IMR-90 (cell line): ENCODE results near the gene LUC7L2. TPM values are rescaled to one million over a fixed set of nuclear protein-coding genes. Genes with fewer than 3 reads are reported as not detected.

Source experiments
- ATAC-seq: fragments of 200-7000 bp; cut with Tn5 transposase; 2 replicates; pipeline ENCODE4 v1.9.1; 2020; ENCODE audit warnings: low read depth, mild to moderate bottlenecking, moderate library complexity
- BruUV-seq: library from RNA; stranded (reverse); fragments of 400-500 nt; replicated peaks from 2 replicates; lab custom pipeline; 2021; lab: Mats Ljungman, UMichigan
- CTCF ChIA-PET: fragments of 300-600 bp; formaldehyde crosslinking; extraction: SDS; loops from one replicate; lab custom pipeline; 2021; ENCODE audit warnings: antibody characterized with exemption; lab: Yijun Ruan, JAX
- POLR2A ChIA-PET: fragments of 300-600 bp; sonication (Branson Sonifier 250); formaldehyde crosslinking; loops from one replicate; lab custom pipeline; 2022; ENCODE audit warnings: antibody characterized with exemption; ENCODE audit not compliant: unreplicated experiment; lab: Charles Lee
- DNase-seq: peaks from one replicate; pipeline ENCODE4 v3.0.0; 2013
- H2AFZ ChIP-seq: replicated peaks from 2 replicates; pipeline ENCODE3; 2013; ENCODE audit warnings: low read length, mild to moderate bottlenecking; ENCODE audit not compliant: poor library complexity
- H2AK5ac ChIP-seq: 2 replicates; pipeline ENCODE4 v1.6.1; 2013; ENCODE audit warnings: low read depth, low read length, inconsistent platforms
- H2AK9ac ChIP-seq: replicated peaks from 2 replicates; pipeline ENCODE3; 2013; ENCODE audit warnings: mild to moderate bottlenecking, low read depth, low read length, moderate library complexity; ENCODE audit not compliant: poor library complexity
- H2BK120ac ChIP-seq: 2 replicates; pipeline ENCODE4 v1.6.1; 2013; ENCODE audit warnings: low read depth, low read length, inconsistent platforms
- H2BK15ac ChIP-seq: 3 replicates; pipeline ENCODE4 v1.6.1; 2013; ENCODE audit warnings: low read depth, low read length, inconsistent platforms
- H2BK20ac ChIP-seq: 2 replicates; pipeline ENCODE4 v1.6.1; 2013; ENCODE audit warnings: low read depth, mild to moderate bottlenecking, inconsistent platforms, low read length, moderate library complexity
- H2BK5ac ChIP-seq: 2 replicates; pipeline ENCODE4 v1.6.1; 2013; ENCODE audit warnings: mild to moderate bottlenecking, low read depth, low read length, inconsistent platforms; ENCODE audit not compliant: poor library complexity, severe bottlenecking
- H3K14ac ChIP-seq: replicated peaks from 2 replicates; pipeline ENCODE4 v1.6.1; 2013; ENCODE audit warnings: low read depth, low read length, inconsistent platforms
- H3K18ac ChIP-seq: 2 replicates; pipeline ENCODE4 v1.6.1; 2013; ENCODE audit warnings: low read depth, low read length, control low read depth
- H3K23ac ChIP-seq: 2 replicates; pipeline ENCODE4 v1.6.1; 2013; ENCODE audit warnings: low read depth, low read length, inconsistent platforms
- H3K27ac ChIP-seq: 2 replicates; pipeline ENCODE4 v1.5.1; 2013; ENCODE audit warnings: mild to moderate bottlenecking, control low read depth, low read length; ENCODE audit not compliant: insufficient read depth
- H3K27me3 ChIP-seq: 2 replicates; pipeline ENCODE4 v1.6.1; 2013; ENCODE audit warnings: low read length; ENCODE audit not compliant: control insufficient read depth, insufficient read depth
- H3K36me3 ChIP-seq: 2 replicates; pipeline ENCODE4 v1.6.1; 2013; ENCODE audit warnings: low read length, mixed read lengths; ENCODE audit not compliant: control insufficient read depth, insufficient read depth
- H3K4ac ChIP-seq: 2 replicates; pipeline ENCODE4 v1.6.1; 2013; ENCODE audit warnings: low read depth, low read length, inconsistent platforms
- H3K4me1 ChIP-seq: 2 replicates; pipeline ENCODE4 v1.6.1; 2013; ENCODE audit warnings: low read length, mixed read lengths; ENCODE audit not compliant: control insufficient read depth, insufficient read depth
- H3K4me2 ChIP-seq: 2 replicates; pipeline ENCODE4 v1.6.1; 2013; ENCODE audit warnings: low read depth, mild to moderate bottlenecking, control low read depth, low read length, moderate library complexity
- H3K4me3 ChIP-seq: 2 replicates; pipeline ENCODE4 v1.5.1; 2013; ENCODE audit warnings: low read depth, mild to moderate bottlenecking, control low read depth, low read length, moderate library complexity; ENCODE audit not compliant: insufficient read depth
- H3K56ac ChIP-seq: 2 replicates; pipeline ENCODE4 v1.6.1; 2013; ENCODE audit warnings: low read length, inconsistent platforms; ENCODE audit not compliant: insufficient read depth; ENCODE audit errors: extremely low read depth
- H3K79me1 ChIP-seq, 2 experiments: 2 replicates each; pipeline ENCODE4 v1.6.1; 2013; ENCODE audit warnings: low read length in 2 of 2, inconsistent platforms in 1 of 2, low read depth in 1 of 2
- H3K9ac ChIP-seq: 2 replicates; pipeline ENCODE4 v1.6.1; 2013; ENCODE audit warnings: low read depth, low read length, control low read depth
- H3K9me1 ChIP-seq: 2 replicates; pipeline ENCODE4 v1.6.1; 2013; ENCODE audit warnings: low read length, inconsistent platforms; ENCODE audit not compliant: insufficient read depth
- H3K9me3 ChIP-seq: 2 replicates; pipeline ENCODE4 v1.6.1; 2013; ENCODE audit warnings: low read length; ENCODE audit not compliant: control insufficient read depth, insufficient read depth
- H4K20me1 ChIP-seq: 2 replicates; pipeline ENCODE4 v1.6.1; 2013; ENCODE audit warnings: low read length, inconsistent platforms; ENCODE audit not compliant: insufficient read depth
- H4K5ac ChIP-seq: 2 replicates; pipeline ENCODE4 v1.6.1; 2013; ENCODE audit warnings: mild to moderate bottlenecking, low read depth, low read length, control low read depth
- H4K8ac ChIP-seq, 2 experiments: 2 replicates each; pipeline ENCODE4 v1.6.1; 2013; ENCODE audit warnings: low read depth in 2 of 2, low read length in 2 of 2, control low read depth in 1 of 2, inconsistent platforms in 1 of 2
- H4K91ac ChIP-seq: 2 replicates; pipeline ENCODE4 v1.6.1; 2013; ENCODE audit warnings: low read depth, low read length, inconsistent platforms; ENCODE audit not compliant: insufficient read depth
- CTCF ChIP-seq: conservative IDR thresholded peaks from 2 replicates; pipeline ENCODE4 v1.5.1; 2012; ENCODE audit warnings: mild to moderate bottlenecking, low read depth, low read length, improper control_type of control experiment
- ELK1 ChIP-seq: fragments of 150-350 bp; IDR thresholded peaks from 2 replicates; pipeline ENCODE4 v1.6.1; 2016; ENCODE audit warnings: low read depth, mild to moderate bottlenecking, low read length, moderate library complexity, borderline replicate concordance
- FOS ChIP-seq: fragments of 150-350 bp; IDR thresholded peaks from 2 replicates; pipeline ENCODE4 v1.6.1; 2016; ENCODE audit warnings: low read depth, low read length
- RAD21 ChIP-seq: IDR thresholded peaks from 2 replicates; pipeline ENCODE4 v1.6.1; 2012; ENCODE audit warnings: low read length, improper control_type of control experiment
- RCOR1 ChIP-seq: IDR thresholded peaks from 2 replicates; pipeline ENCODE4 v1.6.1; 2012; ENCODE audit warnings: mild to moderate bottlenecking, low read length, improper control_type of control experiment; ENCODE audit not compliant: insufficient replicate concordance
- RFX5 ChIP-seq: IDR thresholded peaks from 2 replicates; pipeline ENCODE4 v1.8.0; 2012; ENCODE audit warnings: low read depth, mild to moderate bottlenecking, low read length, moderate library complexity
- SMC3 ChIP-seq: fragments of 150-350 bp; IDR thresholded peaks from 2 replicates; pipeline ENCODE4 v1.6.1; 2016; ENCODE audit warnings: low read depth, mild to moderate bottlenecking, antibody characterized with exemption, low read length, moderate library complexity
- WGBS, 2 experiments: methylation state at CpG; one replicate each; pipeline versions ENCODE4 v1.1.5 to v1.1.7; 2013; ENCODE audit warnings: missing lambda C conversion rate in 2 of 2; ENCODE audit not compliant: insufficient read length in 1 of 2; ENCODE audit errors: extremely low coverage in 2 of 2; 5-methylcytosine and 5-hydroxymethylcytosine counted together
- dilution Hi-C: fragments of 300-500 bp; cut with HindIII; formaldehyde crosslinking; loops from one replicate; pipeline ENCODE4 v1.14.3; 2018; ENCODE audit warnings: low sequenced_read_pairs; ENCODE audit not compliant: unreplicated experiment
- in situ Hi-C: fragments of 300-500 bp; cut with MboI; formaldehyde crosslinking; loops from 3 replicates; pipeline ENCODE4 v1.14.3; 2019; ENCODE audit warnings: low sequenced_read_pairs, inconsistent platforms, mixed read lengths
- intact Hi-C: fragments of 100-400 bp; cut with micrococcal nuclease; formaldehyde crosslinking; loops from 2 replicates; pipeline ENCODE4 v1.10.0; 2022
- polyA plus RNA-seq, 3 experiments: library from polyadenylated mRNA; depleted of rRNA; stranded (reverse); fragments of >200 nt; gene quantifications; 2 replicates each; pipeline ENCODE4 v1.2.3, GENCODE V29; 2012; ENCODE audit warnings: low replicate concordance in 1 of 3
- total RNA-seq: library from RNA; depleted of rRNA; stranded (reverse); fragments of >200 nt; gene quantifications from 2 replicates; pipeline ENCODE4 v1.2.3, GENCODE V29; 2012
- TF ChIP-seq, protein P1 (sequence below): fragments of 150-350 bp; IDR thresholded peaks from 2 replicates; pipeline ENCODE4 v1.6.1; 2017; ENCODE audit warnings: mild to moderate bottlenecking, antibody characterized with exemption, low read length, low read depth

The LUC7L2 gene
- total and polyA plus RNA-seq, 2 of the 4 experiments (the other 2 are of a cell fraction), result 14.9 to 31.8 TPM

DNA sequence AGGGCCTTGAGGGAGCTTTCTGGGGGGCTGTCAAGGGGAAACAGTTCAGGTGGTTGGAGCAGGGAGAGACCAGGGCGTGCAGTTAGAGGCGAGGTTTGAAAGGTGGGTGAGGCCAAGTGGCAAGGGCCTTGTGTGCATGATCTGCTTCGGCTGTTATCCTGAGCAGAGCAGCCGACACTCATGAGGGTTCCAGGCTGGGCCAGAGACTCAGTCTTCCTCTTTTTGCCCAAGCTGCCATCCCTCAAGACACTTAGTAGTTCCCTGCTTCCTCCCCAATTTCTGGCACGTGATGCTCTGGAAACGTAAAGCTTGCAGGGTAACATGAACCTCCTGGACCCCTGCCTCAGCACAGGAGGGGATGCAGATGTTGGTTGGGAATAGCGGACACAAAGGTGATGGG lies 79.7 kb downstream of the LUC7L2 start:
- no peak overlapping the region for H3K23ac ChIP-seq
- H4K5ac ChIP-seq, result no peak overlapping the region
- H3K9me1 ChIP-seq, result peaks cover 6% of the 10 kb centered on the region; the same call in 1 of the 2 replicates
- H2BK15ac ChIP-seq, result no peak overlapping the region
- no peak overlapping the region for H3K4me2 ChIP-seq
- no peak overlapping the region for H3K4me3 ChIP-seq
- no peak overlapping the region for H3K18ac ChIP-seq
- no peaks in the 10 kb centered on the region for H3K9me3 ChIP-seq
- H3K4me1 ChIP-seq, result no peaks in the 10 kb centered on the region; the same call in 1 of the 2 replicates
- ATAC-seq (no peak), DNase-seq (no peak)
- no peak overlapping the region for H2BK5ac ChIP-seq
- no peak overlapping the region for H2AFZ ChIP-seq
- H2AK5ac ChIP-seq, result no peak overlapping the region
- H3K14ac ChIP-seq, result no peak overlapping the region
- H3K4ac ChIP-seq, result no peak overlapping the region
- intact Hi-C loops, result no loop called here
- no peak overlapping the region for H4K91ac ChIP-seq
- POLR2A ChIA-PET, result no interaction called here
- WGBS, 2 experiments, result no CpG with 5 or more reads among the region's 7 CpGs
- no peak overlapping the region for H2AK9ac ChIP-seq
- CTCF ChIA-PET, result no interaction called here
- no peak overlapping the region for H2BK120ac ChIP-seq
- H3K9ac ChIP-seq, result no peak overlapping the region
- no TSS peak for BruUV-seq
- H4K8ac ChIP-seq, result no peak overlapping the region
- H2BK20ac ChIP-seq, result no peak overlapping the region
- H3K27me3 ChIP-seq, result no peaks in the 10 kb centered on the region
- TF ChIP-seq FOS (no peak), RFX5 (no peak), RAD21 (no peak), SMC3 (no peak), CTCF (no peak), ELK1 (no peak), RCOR1 (no peak)
- TF ChIP-seq, protein P1, sequence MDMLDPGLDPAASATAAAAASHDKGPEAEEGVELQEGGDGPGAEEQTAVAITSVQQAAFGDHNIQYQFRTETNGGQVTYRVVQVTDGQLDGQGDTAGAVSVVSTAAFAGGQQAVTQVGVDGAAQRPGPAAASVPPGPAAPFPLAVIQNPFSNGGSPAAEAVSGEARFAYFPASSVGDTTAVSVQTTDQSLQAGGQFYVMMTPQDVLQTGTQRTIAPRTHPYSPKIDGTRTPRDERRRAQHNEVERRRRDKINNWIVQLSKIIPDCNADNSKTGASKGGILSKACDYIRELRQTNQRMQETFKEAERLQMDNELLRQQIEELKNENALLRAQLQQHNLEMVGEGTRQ, result no peak
- H3K36me3 ChIP-seq, result no peaks in the 10 kb centered on the region
- H3K79me1 ChIP-seq, result no peaks in the 10 kb centered on the region
- no peaks in the 10 kb centered on the region for H4K20me1 ChIP-seq
- no peak overlapping the region for H3K56ac ChIP-seq
- H3K27ac ChIP-seq, result no peak overlapping the region
- in situ Hi-C loops, result loop anchor here (10.0 kb wide), 1 partner anchor 565 kb away; no protein-coding TSS in a partner anchor
- dilution Hi-C loops, result no loop called here
